ENCODE data around the gene CMTM2. TPM values are rescaled to one million over a fixed set of nuclear protein-coding genes. Genes with fewer than 3 reads are reported as not detected.

The CMTM2 gene
- total RNA-seq, 4 donors from 2014 or later = not detected

- TF ChIP-seq, protein P1, sequence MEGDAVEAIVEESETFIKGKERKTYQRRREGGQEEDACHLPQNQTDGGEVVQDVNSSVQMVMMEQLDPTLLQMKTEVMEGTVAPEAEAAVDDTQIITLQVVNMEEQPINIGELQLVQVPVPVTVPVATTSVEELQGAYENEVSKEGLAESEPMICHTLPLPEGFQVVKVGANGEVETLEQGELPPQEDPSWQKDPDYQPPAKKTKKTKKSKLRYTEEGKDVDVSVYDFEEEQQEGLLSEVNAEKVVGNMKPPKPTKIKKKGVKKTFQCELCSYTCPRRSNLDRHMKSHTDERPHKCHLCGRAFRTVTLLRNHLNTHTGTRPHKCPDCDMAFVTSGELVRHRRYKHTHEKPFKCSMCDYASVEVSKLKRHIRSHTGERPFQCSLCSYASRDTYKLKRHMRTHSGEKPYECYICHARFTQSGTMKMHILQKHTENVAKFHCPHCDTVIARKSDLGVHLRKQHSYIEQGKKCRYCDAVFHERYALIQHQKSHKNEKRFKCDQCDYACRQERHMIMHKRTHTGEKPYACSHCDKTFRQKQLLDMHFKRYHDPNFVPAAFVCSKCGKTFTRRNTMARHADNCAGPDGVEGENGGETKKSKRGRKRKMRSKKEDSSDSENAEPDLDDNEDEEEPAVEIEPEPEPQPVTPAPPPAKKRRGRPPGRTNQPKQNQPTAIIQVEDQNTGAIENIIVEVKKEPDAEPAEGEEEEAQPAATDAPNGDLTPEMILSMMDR (IDR thresholded peaks at IDR 0.05; ENCODE audit: low read depth) = no peak
Observed at GRCh38 chr16:66554021-66554420, 25.2 kb upstream of the CMTM2 start.

DNA sequence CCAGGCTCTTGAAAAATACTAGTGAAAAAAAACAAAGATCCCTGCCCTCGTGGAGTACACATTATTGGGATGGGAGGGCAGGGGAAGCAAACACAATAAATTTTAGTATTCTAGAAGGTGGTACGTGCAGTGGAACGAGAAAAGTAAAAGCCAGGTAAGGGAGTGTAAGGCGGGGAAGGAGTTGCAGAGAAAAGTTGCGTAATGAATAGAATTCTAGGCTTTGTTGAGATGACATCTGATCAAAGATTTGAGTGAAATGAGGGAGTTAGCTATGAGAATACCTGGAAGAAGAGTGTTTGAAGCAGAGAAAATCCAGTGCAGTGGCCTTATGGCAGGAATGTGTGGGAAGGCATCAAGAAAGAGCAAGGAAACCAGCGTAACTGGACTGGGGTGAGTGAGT, 24.8 kb upstream of the CMTM2 start:
- TF ChIP-seq, protein P1 (IDR thresholded peaks at IDR 0.05; ENCODE audit: low read depth) = no peak

GRCh38 chr16:66560107-66560506, 19.2 kb upstream of the CMTM2 start:
- TF ChIP-seq, protein P1 (IDR thresholded peaks at IDR 0.05; ENCODE audit: low read depth) = no peak

- TF ChIP-seq, protein P1 (IDR thresholded peaks at IDR 0.05; ENCODE audit: low read depth) = no peak
Observed at GRCh38 chr16:66561381-66562080, 17.7 kb upstream of the CMTM2 start.

DNA sequence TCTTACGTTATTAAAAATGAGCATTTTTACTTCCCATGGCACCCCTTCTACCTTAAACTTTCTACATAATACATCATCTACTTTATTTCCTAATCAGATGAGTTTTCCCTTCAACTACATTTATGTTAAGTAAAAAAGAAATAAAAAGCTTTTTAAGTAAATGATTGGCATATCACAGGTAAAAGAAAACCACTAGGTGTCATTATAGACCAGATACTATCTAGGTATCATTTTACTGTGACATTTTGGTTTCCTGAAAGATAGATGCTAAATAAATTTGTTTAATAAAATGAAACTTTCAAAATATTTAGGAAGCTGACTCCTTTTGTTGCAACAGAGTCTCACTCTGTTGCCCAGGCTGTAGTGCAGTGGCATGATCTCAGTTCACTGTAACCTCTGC, 16.9 kb upstream of the CMTM2 start:
- TF ChIP-seq, protein P1 (IDR thresholded peaks at IDR 0.05; ENCODE audit: low read depth) = no peak

DNA sequence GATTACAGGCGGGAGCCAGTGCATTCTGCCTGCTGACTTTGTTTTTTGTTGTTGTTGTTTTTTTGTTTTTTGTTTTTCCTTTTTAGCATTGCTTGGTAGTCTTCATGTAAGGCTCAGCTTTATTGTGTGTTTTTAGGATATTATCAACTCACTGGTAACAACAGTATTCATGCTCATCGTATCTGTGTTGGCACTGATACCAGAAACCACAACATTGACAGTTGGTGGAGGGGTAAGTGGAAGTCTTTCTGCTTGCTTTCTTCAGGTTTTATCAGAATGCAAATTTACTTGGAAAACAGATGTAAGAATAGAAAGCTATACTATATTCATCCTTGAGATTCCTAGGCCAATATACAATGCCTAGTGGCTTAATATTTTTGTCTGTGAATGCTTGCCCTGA, 16.3 kb upstream of the CMTM2 start:
- TF ChIP-seq, protein P1 (IDR thresholded peaks at IDR 0.05; ENCODE audit: low read depth) = no peak

DNA sequence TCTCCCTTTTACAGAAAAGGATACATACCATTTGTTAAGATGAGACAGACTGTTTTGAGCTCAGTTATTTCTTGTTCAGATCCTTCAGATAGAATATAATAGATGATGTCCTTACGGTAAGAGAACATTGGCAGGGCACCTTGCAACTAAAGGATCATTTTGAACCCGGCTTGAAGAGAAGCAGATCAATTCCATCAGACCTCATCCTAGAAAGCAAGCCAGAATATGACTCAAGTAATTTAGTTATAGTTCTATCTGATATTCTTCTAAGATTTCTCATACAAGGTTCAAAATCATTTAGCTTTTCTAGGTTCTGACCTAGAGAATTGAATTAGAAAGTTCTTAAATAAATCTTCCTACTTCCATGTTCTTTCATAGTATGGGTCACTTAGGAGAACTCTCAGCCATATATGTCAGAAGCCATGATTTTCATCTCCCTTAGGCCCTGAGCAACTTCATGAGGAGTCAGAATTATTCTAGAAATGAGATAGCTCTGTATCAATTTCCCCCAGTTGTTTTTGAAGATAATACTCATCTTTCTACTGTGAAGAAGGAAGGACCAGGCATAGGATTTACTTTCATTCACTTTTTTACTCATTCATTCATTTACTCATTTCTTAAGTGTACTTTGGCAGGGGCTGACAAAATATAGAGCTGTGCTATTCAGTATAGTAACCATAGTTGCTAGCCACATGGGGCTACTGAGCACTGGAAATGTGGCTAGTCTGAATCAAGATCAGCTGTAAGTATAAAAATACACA, 15.5 kb upstream of the CMTM2 start:
- TF ChIP-seq, protein P1 (IDR thresholded peaks at IDR 0.05; ENCODE audit: low read depth) = no peak

Measured in subcutaneous adipose tissue (tissue), 4 donors.